CD14-positive monocyte (primary cell): ENCODE results near the gene IL17B. TPM values are rescaled to one million over a fixed set of nuclear protein-coding genes. Genes with fewer than 3 reads are reported as not detected.

ENCODE experiments used
- DNase-seq, 3 donors: peaks; one replicate each; pipeline ENCODE4 v3.0.0-alpha.2; 2011 to 2022
- H2AFZ ChIP-seq: 2 replicates; pipeline ENCODE4 v1.6.0; 2012; ENCODE audit warnings: mild to moderate bottlenecking, low read depth, low read length, inconsistent platforms; ENCODE audit not compliant: insufficient read depth, poor library complexity, severe bottlenecking
- H3K27ac ChIP-seq, 2 donors: 1 replicate in 1 of 2; 2 replicates in 1 of 2; pipeline ENCODE4 v1.5.1; 2012 to 2013; ENCODE audit warnings: low read length in 2 of 2, control low read depth in 1 of 2, inconsistent platforms in 1 of 2, low read depth in 1 of 2, mild to moderate bottlenecking in 1 of 2
- H3K27me3 ChIP-seq, 2 donors: one replicate each; pipeline versions ENCODE4 v1.6.0 to v1.6.1; 2011 to 2013; ENCODE audit warnings: low read length in 2 of 2; ENCODE audit not compliant: control insufficient read depth in 2 of 2, insufficient read depth in 2 of 2
- H3K36me3 ChIP-seq, 2 donors: replicated peaks in 1 of 2; 1 replicate in 1 of 2; 2 replicates in 1 of 2; pipeline versions ENCODE4 v1.5.1 to v1.6.1; 2012 to 2013; ENCODE audit warnings: low read length in 2 of 2, control low read depth in 1 of 2, inconsistent platforms in 1 of 2, mild to moderate bottlenecking in 1 of 2; ENCODE audit not compliant: insufficient read depth in 2 of 2, control insufficient read depth in 1 of 2
- H3K4me1 ChIP-seq, 2 donors: 1 replicate in 1 of 2; 2 replicates in 1 of 2; pipeline versions ENCODE4 v1.5.1 to v1.6.1; 2012 to 2013; ENCODE audit warnings: low read length in 2 of 2, control low read depth in 1 of 2, inconsistent platforms in 1 of 2, mild to moderate bottlenecking in 1 of 2, moderate library complexity in 1 of 2; ENCODE audit not compliant: insufficient read depth in 2 of 2, control insufficient read depth in 1 of 2
- H3K4me2 ChIP-seq: replicated peaks from 2 replicates; pipeline ENCODE3; 2012; ENCODE audit warnings: low read length, moderate library complexity, mild to moderate bottlenecking; ENCODE audit not compliant: poor library complexity, severe bottlenecking; ENCODE audit errors: extremely low read depth
- H3K4me3 ChIP-seq, 3 experiments: fragments of 200-600 bp in 1 of 3; sonication (generic) in 1 of 3; replicated peaks in 1 of 3; 1 replicate in 2 of 3; 2 replicates in 1 of 3; pipeline ENCODE4 v1.5.1; 2011 to 2013; ENCODE audit warnings: low read length in 3 of 3, mild to moderate bottlenecking in 3 of 3, control low read depth in 2 of 3, low read depth in 2 of 3, inconsistent platforms in 1 of 3, moderate library complexity in 1 of 3
- H3K79me2 ChIP-seq: 2 replicates; pipeline ENCODE4 v1.6.0; 2012; ENCODE audit warnings: mild to moderate bottlenecking, control low read depth, inconsistent platforms, low read length, moderate library complexity; ENCODE audit not compliant: insufficient read depth
- H3K9ac ChIP-seq: 2 replicates; pipeline ENCODE4 v1.6.0; 2017; ENCODE audit warnings: low read length, mild to moderate bottlenecking; ENCODE audit not compliant: insufficient read depth, poor library complexity, severe bottlenecking
- H3K9me3 ChIP-seq, 2 donors: replicated peaks in 1 of 2; 1 replicate in 1 of 2; 2 replicates in 1 of 2; pipeline versions ENCODE4 v1.5.1 to v1.6.1; 2012 to 2013; ENCODE audit warnings: low read length in 2 of 2, control low read depth in 1 of 2; ENCODE audit not compliant: control insufficient read depth in 1 of 2, insufficient read depth in 1 of 2
- H4K20me1 ChIP-seq: 2 replicates; pipeline ENCODE4 v1.6.0; 2012; ENCODE audit warnings: mild to moderate bottlenecking, low read length, control low read depth, moderate library complexity; ENCODE audit not compliant: insufficient read depth
- H3K27ac Mint-ChIP-seq, 7 donors: one replicate each; pipeline ENCODE4 v1.8.0; 2020; ENCODE audit warnings: mild to moderate bottlenecking in 7 of 7, mixed read lengths in 7 of 7, moderate library complexity in 6 of 7, inconsistent platforms in 2 of 7
- H3K27me3 Mint-ChIP-seq, 3 donors: one replicate each; pipeline ENCODE4 v1.8.0; 2021 to 2022; ENCODE audit warnings: low read depth in 3 of 3, mild to moderate bottlenecking in 3 of 3, mixed read lengths in 3 of 3, moderate library complexity in 3 of 3, inconsistent platforms in 1 of 3
- H3K36me3 Mint-ChIP-seq, 2 donors: one replicate each; pipeline ENCODE4 v1.8.0; 2020; ENCODE audit warnings: mixed read lengths in 2 of 2, inconsistent platforms in 1 of 2, mild to moderate bottlenecking in 1 of 2
- H3K4me1 Mint-ChIP-seq: one replicate; pipeline ENCODE4 v1.8.0; 2020; ENCODE audit warnings: mild to moderate bottlenecking, mixed read lengths
- H3K4me3 Mint-ChIP-seq, 2 donors: one replicate each; pipeline ENCODE4 v1.8.0; 2020; ENCODE audit warnings: mild to moderate bottlenecking in 2 of 2, mixed read lengths in 2 of 2, moderate library complexity in 1 of 2
- H3K9me3 Mint-ChIP-seq, 7 donors: one replicate each; pipeline ENCODE4 v1.8.0; 2020 to 2022; ENCODE audit warnings: mixed read lengths in 7 of 7, mild to moderate bottlenecking in 6 of 7, moderate library complexity in 6 of 7, inconsistent platforms in 2 of 7
- CTCF ChIP-seq: fragments of 200-600 bp; IDR thresholded peaks from one replicate; pipeline ENCODE4 v1.8.0; 2022; ENCODE audit warnings: antibody characterized with exemption, mild to moderate bottlenecking
- WGBS: methylation state at CpG from one replicate; pipeline ENCODE4 v1.1.5; 2013; ENCODE audit warnings: missing lambda C conversion rate; ENCODE audit not compliant: insufficient coverage; 5-methylcytosine and 5-hydroxymethylcytosine counted together
- intact Hi-C, 2 donors: fragments of 100-400 bp; cut with micrococcal nuclease; formaldehyde crosslinking; loops; one replicate each; pipeline versions ENCODE4 v1.15.0 to v1.15.1; 2023
- polyA plus RNA-seq, 3 donors: library from polyadenylated mRNA; depleted of rRNA in 1 of 3; unstranded in 2 of 3; stranded (reverse) in 1 of 3; fragments of 300-500 nt in 2 of 3; fragments of >200 nt in 1 of 3; fragmentation: Illumina TruSeq in 2 of 3; gene quantifications; 1 replicate in 2 of 3; 2 replicates in 1 of 3; pipeline ENCODE4 v1.2.3, GENCODE V29; 2012 to 2021

IL17B gene
- polyA plus RNA-seq, 3 donors, result not detected

- H3K27me3 Mint-ChIP-seq, result no peaks in the 10 kb centered on the region
- TF ChIP-seq CTCF, result no peak
- 100% methylated on average over 1 of the region's 1 CpG for WGBS
- Histone ChIP-seq H4K20me1 (peaks cover 6% of the 10 kb centered on the region), H3K27ac (no peak overlapping the region), H3K9ac (no peak overlapping the region), H3K79me2 (peaks cover 21% of the 10 kb centered on the region), H3K4me3 (no peak overlapping the region), H3K27me3 (no peaks in the 10 kb centered on the region), H3K4me2 (no peak overlapping the region), H3K36me3 (peaks cover 36 to 51% of the 10 kb centered on the region in 2 donors), H2AFZ (no peak overlapping the region), H3K4me1 (peaks cover 32 to 36% of the 10 kb centered on the region in 2 donors), H3K9me3 (no peaks in the 10 kb centered on the region)
- intact Hi-C loops, result no loop called here
- no peak for DNase-seq
- H3K4me3 Mint-ChIP-seq, result no peak overlapping the region
- H3K36me3 Mint-ChIP-seq, result peaks cover 44 to 45% of the 10 kb centered on the region in 2 donors
- no peak overlapping the region for H3K27ac Mint-ChIP-seq
- no peaks in the 10 kb centered on the region for H3K9me3 Mint-ChIP-seq
- peaks cover 33% of the 10 kb centered on the region for H3K4me1 Mint-ChIP-seq
Observed at GRCh38 chr5:149355688-149356087, 23.4 kb downstream of the IL17B start.

GRCh38 chr5:149353911-149354310 is 25.2 kb downstream of the IL17B start:
- no peak for DNase-seq
- Histone ChIP-seq H3K36me3 (peaks cover 54 to 69% of the 10 kb centered on the region in 2 donors), H3K4me2 (no peak overlapping the region), H3K9ac (no peak overlapping the region), H3K4me1 (peaks cover 14 to 18% of the 10 kb centered on the region in 2 donors), H3K79me2 (peaks cover 27% of the 10 kb centered on the region), H4K20me1 (peaks cover 2% of the 10 kb centered on the region), H3K27ac (no peak overlapping the region), H3K4me3 (no peak overlapping the region), H3K9me3 (no peaks in the 10 kb centered on the region), H3K27me3 (no peaks in the 10 kb centered on the region), H2AFZ (no peak overlapping the region)
- H3K4me1 Mint-ChIP-seq, result peaks cover 15% of the 10 kb centered on the region
- H3K27me3 Mint-ChIP-seq, result no peaks in the 10 kb centered on the region
- no peak overlapping the region for H3K4me3 Mint-ChIP-seq
- intact Hi-C loops, result no loop called here
- no peak overlapping the region for H3K27ac Mint-ChIP-seq
- TF ChIP-seq CTCF, result no peak
- peaks cover 60 to 63% of the 10 kb centered on the region in 2 donors for H3K36me3 Mint-ChIP-seq
- H3K9me3 Mint-ChIP-seq, result no peaks in the 10 kb centered on the region
- WGBS, result no CpG with 5 or more reads among the region's 2 CpGs
